Retina (tissue), 1 donor: ENCODE data around the gene MCCC1.

Experiments used
- DNase-seq: peaks from one replicate; pipeline ENCODE4 v3.0.0-alpha.2; 2016

MCCC1 gene

GRCh38 chr3:182979674-182980191 is 119.6 kb downstream of the MCCC1 start:
- peak; percentile 65 for DNase-seq

GRCh38 chr3:182979103-182979673 is 120.1 kb downstream of the MCCC1 start:
- no peak for DNase-seq

GRCh38 chr3:182978387-182978786 is 120.9 kb downstream of the MCCC1 start:
- DNase-seq, result no peak

- DNase-seq, result no peak
Measured at GRCh38 chr3:182973047-182973446, 126.2 kb downstream of the MCCC1 start.

- no peak for DNase-seq
Measured at GRCh38 chr3:182972387-182972786, 126.9 kb downstream of the MCCC1 start.

GRCh38 chr3:182971637-182972036 is 127.7 kb downstream of the MCCC1 start:
- no peak for DNase-seq

- no peak for DNase-seq
Measured at GRCh38 chr3:182970811-182971418, 128.4 kb downstream of the MCCC1 start.

- DNase-seq, result no peak
Measured at GRCh38 chr3:182969853-182970252, 129.4 kb downstream of the MCCC1 start.

GRCh38 chr3:182969277-182969676 is 130.0 kb downstream of the MCCC1 start:
- no peak for DNase-seq

GRCh38 chr3:182967218-182968204 is 131.8 kb downstream of the MCCC1 start:
- no peak for DNase-seq

GRCh38 chr3:182965861-182966366 is 133.4 kb downstream of the MCCC1 start:
- no peak for DNase-seq
